Measurements from ENCODE around the gene TMCO4. TPM values are rescaled to one million over a fixed set of nuclear protein-coding genes. Genes with fewer than 3 reads are reported as not detected.

The TMCO4 gene
- total and polyA plus RNA-seq, 10 of the 15 experiments (the other 5 are each of a cell fraction or from before 2014, with no cell fraction given), result 2.4 to 20.8 (median 13.0) TPM

DNA sequence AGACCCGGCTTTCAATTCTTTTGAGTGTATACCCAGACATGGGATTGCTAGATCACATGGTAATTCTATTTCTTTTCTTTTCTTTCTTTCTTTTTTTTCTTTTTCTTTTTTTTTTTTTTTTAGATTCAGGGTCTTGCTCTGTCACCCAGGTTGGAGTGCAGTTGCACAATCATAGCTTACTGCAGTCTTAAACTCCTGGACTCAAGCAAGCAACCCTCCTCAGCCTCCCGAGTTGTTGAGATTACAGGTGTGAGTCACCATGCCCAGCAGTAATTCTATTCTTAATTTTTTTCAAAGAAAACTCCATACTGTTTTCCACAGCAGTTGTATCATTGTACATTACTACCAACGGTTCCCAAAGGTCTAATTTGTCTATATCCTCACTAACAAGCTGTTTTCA lies 28.8 kb upstream of the TMCO4 start:
- FAIRE-seq (no peak), DNase-seq (ENCODE audit: low read depth, low spot score) (no peak), ATAC-seq (no peak)
- intact Hi-C loops (cut with micrococcal nuclease; ENCODE audit: unreplicated experiment), result no loop called here
- Histone ChIP-seq H3K9me3 (replicated peaks; ENCODE audit: control insufficient read depth, insufficient read depth, low read length) (peaks cover 3% of the 10 kb centered on the region; the same call in 2 of the 3 replicates), H3K79me2 (ENCODE audit: control insufficient read depth, insufficient read depth, low read length) (no peaks in the 10 kb centered on the region), H3K4me2 (ENCODE audit: control insufficient read depth, insufficient read depth) (no peak overlapping the region), H3K4me1 (ENCODE audit: control insufficient read depth, insufficient read depth, low read length) (no peaks in the 10 kb centered on the region), H3K9ac (ENCODE audit: control insufficient read depth, insufficient read depth, low read length) (no peak overlapping the region), H4K20me1 (ENCODE audit: control insufficient read depth, insufficient read depth) (no peaks in the 10 kb centered on the region), H3K27ac (ENCODE audit: control insufficient read depth, insufficient read depth) (no peak overlapping the region), H3K36me3 (ENCODE audit: control insufficient read depth in 2 of 2, insufficient read depth in 2 of 2, low read length in 1 of 2) (no peaks in the 10 kb centered on the region), H2AFZ (ENCODE audit: control insufficient read depth, low read depth, low read length) (no peak overlapping the region), H3K4me3 (no peak overlapping the region), H3K27me3 (replicated peaks in 1 of 2; ENCODE audit: control insufficient read depth in 2 of 2, insufficient read depth in 2 of 2, low read length in 1 of 2) (no peaks in the 10 kb centered on the region)
- in situ Hi-C loops (cut with MboI), result no loop called here
- RAD21 ChIA-PET (ENCODE audit: unreplicated experiment), result no interaction called here
- CTCF ChIA-PET, result no interaction called here
- POLR2A ChIA-PET, result no interaction called here
- WGBS (ENCODE audit: insufficient coverage, insufficient replicate concordance, low lambda C conversion rate, missing lambda C conversion rate), result 17% methylated on average over 3 of the region's 3 CpGs
- no TSS peak for BruUV-seq (replicated peaks)
- SMC1A ChIA-PET (ENCODE audit: uncharacterized antibody, unreplicated experiment), result no interaction called here
- no peak for TF ChIP-seq RFX5 (IDR thresholded peaks at IDR 0.05; ENCODE audit: low read depth, low read length)

GRCh38 chr1:19825298-19825697 lies 25.6 kb upstream of the TMCO4 start:
- ChIA-PET RAD21 (ENCODE audit: unreplicated experiment) (no interaction called here), SMC1A (ENCODE audit: uncharacterized antibody, unreplicated experiment) (no interaction called here), CTCF (no interaction called here), POLR2A (no interaction called here)
- no peaks in the 10 kb centered on the region for H3K4me1 ChIP-seq (ENCODE audit: control insufficient read depth, insufficient read depth, low read length)
- TF ChIP-seq, protein P1, sequence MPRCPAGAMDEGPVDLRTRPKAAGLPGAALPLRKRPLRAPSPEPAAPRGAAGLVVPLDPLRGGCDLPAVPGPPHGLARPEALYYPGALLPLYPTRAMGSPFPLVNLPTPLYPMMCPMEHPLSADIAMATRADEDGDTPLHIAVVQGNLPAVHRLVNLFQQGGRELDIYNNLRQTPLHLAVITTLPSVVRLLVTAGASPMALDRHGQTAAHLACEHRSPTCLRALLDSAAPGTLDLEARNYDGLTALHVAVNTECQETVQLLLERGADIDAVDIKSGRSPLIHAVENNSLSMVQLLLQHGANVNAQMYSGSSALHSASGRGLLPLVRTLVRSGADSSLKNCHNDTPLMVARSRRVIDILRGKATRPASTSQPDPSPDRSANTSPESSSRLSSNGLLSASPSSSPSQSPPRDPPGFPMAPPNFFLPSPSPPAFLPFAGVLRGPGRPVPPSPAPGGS (IDR thresholded peaks at IDR 0.05; ENCODE audit: borderline replicate concordance, insufficient read depth, low read depth, low read length, poor library complexity, severe bottlenecking), result no peak
- no peak for TF ChIP-seq RELA (IDR thresholded peaks at IDR 0.05; ENCODE audit: borderline replicate concordance, partially characterized antibody)
- TF ChIP-seq SREBF1 (IDR thresholded peaks at IDR 0.05; ENCODE audit: low read length), result no peak
- DNase-seq (ENCODE audit: low read depth, low spot score) (no peak), FAIRE-seq (no peak), ATAC-seq (no peak)
- H4K20me1 ChIP-seq (ENCODE audit: control insufficient read depth, insufficient read depth), result no peaks in the 10 kb centered on the region
- H3K4me3 ChIP-seq, result no peak overlapping the region
- intact Hi-C loops (cut with micrococcal nuclease; ENCODE audit: unreplicated experiment) (no loop called here), in situ Hi-C loops (cut with MboI) (no loop called here)
- H3K36me3 ChIP-seq (ENCODE audit: control insufficient read depth in 2 of 2, insufficient read depth in 2 of 2, low read length in 1 of 2), result no peaks in the 10 kb centered on the region
- H3K27me3 ChIP-seq (replicated peaks in 1 of 2; ENCODE audit: control insufficient read depth in 2 of 2, insufficient read depth in 2 of 2, low read length in 1 of 2), result no peaks in the 10 kb centered on the region
- H3K79me2 ChIP-seq (ENCODE audit: control insufficient read depth, insufficient read depth, low read length), result no peaks in the 10 kb centered on the region
- no peak overlapping the region for H3K4me2 ChIP-seq (ENCODE audit: control insufficient read depth, insufficient read depth)
- H2AFZ ChIP-seq (ENCODE audit: control insufficient read depth, low read depth, low read length), result no peak overlapping the region
- H3K27ac ChIP-seq (ENCODE audit: control insufficient read depth, insufficient read depth), result no peak overlapping the region
- BruUV-seq (replicated peaks), result no TSS peak
- 29% methylated on average over 6 of the region's 6 CpGs for WGBS (ENCODE audit: insufficient coverage, insufficient replicate concordance, low lambda C conversion rate, missing lambda C conversion rate)
- H3K9me3 ChIP-seq (replicated peaks; ENCODE audit: control insufficient read depth, insufficient read depth, low read length), result no peaks in the 10 kb centered on the region
- no peak overlapping the region for H3K9ac ChIP-seq (ENCODE audit: control insufficient read depth, insufficient read depth, low read length)
